Upper lobe of left lung (tissue), 4 donors: ENCODE measurements around the gene DMD.

Experiments used
- POLR2A ChIP-seq, 4 donors: fragments of 450-650 bp; IDR thresholded peaks; one replicate each; pipeline ENCODE4 v1.5.1; 2016 to 2017; ENCODE audit warnings: antibody characterized with exemption in 4 of 4, mild to moderate bottlenecking in 2 of 4
- POLR2AphosphoS5 ChIP-seq, 2 donors: sonication (generic); formaldehyde crosslinking; IDR thresholded peaks; one replicate each; pipeline ENCODE4 v1.5.1; 2017; ENCODE audit warnings: antibody characterized with exemption in 2 of 2
- TF ChIP-seq, protein P1 (sequence below), 6 experiments: fragments of 450-650 bp in 4 of 6; fragments of 200-600 bp in 2 of 6; sonication (generic) in 2 of 6; IDR thresholded peaks; one replicate each; pipeline ENCODE4 v1.5.1; 2016 to 2019; ENCODE audit warnings: antibody characterized with exemption in 6 of 6

DNA sequence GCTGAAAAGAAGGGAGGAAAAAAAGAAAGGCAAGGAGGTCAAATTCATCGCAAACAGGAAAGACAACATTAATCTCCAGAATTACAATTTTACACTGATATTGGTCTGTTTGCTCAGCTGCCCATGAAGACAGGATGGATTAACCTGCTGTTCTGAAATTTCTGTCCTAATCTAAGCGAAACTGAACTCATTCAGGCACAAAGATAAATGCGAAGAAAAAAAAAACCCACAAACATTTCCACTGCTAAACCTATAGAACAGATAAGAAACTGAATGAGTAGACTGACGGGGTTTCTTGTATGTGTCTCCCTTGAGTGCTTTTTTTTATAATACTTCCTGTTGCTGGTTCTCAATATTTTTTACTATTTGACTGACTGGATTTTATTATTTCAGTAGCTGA, 1887.7 kb downstream of the DMD start:
- TF ChIP-seq, protein P1, sequence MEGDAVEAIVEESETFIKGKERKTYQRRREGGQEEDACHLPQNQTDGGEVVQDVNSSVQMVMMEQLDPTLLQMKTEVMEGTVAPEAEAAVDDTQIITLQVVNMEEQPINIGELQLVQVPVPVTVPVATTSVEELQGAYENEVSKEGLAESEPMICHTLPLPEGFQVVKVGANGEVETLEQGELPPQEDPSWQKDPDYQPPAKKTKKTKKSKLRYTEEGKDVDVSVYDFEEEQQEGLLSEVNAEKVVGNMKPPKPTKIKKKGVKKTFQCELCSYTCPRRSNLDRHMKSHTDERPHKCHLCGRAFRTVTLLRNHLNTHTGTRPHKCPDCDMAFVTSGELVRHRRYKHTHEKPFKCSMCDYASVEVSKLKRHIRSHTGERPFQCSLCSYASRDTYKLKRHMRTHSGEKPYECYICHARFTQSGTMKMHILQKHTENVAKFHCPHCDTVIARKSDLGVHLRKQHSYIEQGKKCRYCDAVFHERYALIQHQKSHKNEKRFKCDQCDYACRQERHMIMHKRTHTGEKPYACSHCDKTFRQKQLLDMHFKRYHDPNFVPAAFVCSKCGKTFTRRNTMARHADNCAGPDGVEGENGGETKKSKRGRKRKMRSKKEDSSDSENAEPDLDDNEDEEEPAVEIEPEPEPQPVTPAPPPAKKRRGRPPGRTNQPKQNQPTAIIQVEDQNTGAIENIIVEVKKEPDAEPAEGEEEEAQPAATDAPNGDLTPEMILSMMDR (IDR thresholded peaks at IDR 0.05): no peak
- TF ChIP-seq POLR2AphosphoS5 (IDR thresholded peaks at IDR 0.05): no peak
- TF ChIP-seq POLR2A (IDR thresholded peaks at IDR 0.05): no peak
